SK-N-MC (cell line): Measurements from ENCODE around the gene DCN.

Experiments
- EZH2 ChIP-seq: fragments of 200-600 bp; sonication (generic); IDR thresholded peaks from one replicate; pipeline ENCODE4 v1.6.1; 2017; ENCODE audit warnings: antibody characterized with exemption
- POLR2AphosphoS5 ChIP-seq: IDR thresholded peaks from 2 replicates; pipeline ENCODE4 v1.6.1; 2012; ENCODE audit warnings: mild to moderate bottlenecking, low read depth, low read length, borderline replicate concordance

DNA sequence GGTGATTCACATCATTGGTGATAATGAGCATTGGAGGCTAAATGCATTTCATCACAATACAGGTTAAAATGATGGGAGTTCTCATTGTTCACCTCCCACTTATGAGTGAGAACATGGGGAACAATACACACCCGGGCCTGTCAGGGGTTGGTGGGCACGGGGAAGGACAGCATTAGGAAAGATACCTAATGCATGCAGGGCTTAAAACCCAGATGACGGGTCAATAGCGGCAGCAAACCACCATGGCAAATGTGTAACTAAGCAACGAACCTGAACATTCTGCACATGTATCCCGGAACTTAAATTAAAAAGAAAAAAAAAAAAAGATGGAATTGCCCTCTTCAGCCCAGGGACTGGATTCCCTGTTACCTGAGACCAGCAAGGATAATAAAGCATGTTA is 69.0 kb downstream of the DCN start:
- TF ChIP-seq EZH2 (no peak), POLR2AphosphoS5 (no peak)
